NCI-H748 treated with DMSO at 0.1 percent for 48 hours (cell line): ENCODE results near the gene C19orf47.
"Not testable (repeated sequence)": the region's sequence is repeated elsewhere in the genome, so short reads cannot be mapped to it uniquely, and the experiment has no call there.

Source experiments
- DNase-seq: peaks from one replicate; lab custom pipeline; 2025; lab: John Stamatoyannopoulos, UW

C19orf47 gene

GRCh38 chr19:40348961-40349507, 837 bp upstream of the C19orf47 start:
- DNase-seq: peak; percentile 55

GRCh38 chr19:40344422-40344821, 3.8 kb downstream of the C19orf47 start:
- no peak for DNase-seq

- no peak for DNase-seq
Observed at GRCh38 chr19:40342644-40343311, 5.4 kb downstream of the C19orf47 start.

DNA sequence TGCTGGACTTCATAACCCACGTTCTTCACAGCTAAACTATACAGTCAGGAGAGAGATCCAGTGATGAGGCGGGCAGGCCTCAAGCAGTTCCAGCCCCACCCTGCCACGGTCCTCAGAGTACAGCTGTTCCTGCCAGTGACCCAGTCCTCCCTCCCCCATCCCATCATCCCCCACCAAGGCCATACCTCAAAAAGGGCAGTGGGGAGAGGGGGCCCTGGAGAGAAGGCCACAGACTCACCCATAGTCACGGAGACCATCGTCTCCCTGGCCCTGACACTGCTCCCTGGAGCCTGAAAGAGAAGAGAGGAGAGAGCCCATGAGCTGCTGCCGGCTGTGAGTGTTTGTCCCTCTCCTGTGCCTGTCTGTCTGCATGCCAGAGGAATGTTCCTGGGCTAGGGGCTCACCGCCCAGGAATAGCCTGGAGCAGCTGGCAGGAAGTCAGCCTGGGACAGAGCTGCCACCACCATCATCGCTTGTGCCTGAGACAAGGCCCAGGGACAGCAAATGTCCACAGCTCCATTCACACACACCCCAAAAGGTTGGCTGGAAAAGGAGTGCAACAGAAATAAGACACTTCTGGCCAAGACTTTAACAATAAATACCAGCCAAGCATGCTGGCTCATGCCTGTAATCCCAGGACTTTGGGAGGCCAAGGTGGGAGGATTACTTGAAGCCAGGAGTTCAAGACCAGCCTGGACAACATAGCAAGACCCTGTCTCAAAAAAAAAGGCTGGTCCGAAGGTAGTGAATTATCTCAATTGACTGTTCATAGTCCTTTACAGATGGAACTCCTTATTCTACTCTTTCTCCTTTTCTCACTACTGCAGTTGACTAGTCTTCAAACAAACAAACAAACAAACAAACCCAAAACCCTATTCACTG, 6.4 kb downstream of the C19orf47 start:
- DNase-seq: no peak

DNA sequence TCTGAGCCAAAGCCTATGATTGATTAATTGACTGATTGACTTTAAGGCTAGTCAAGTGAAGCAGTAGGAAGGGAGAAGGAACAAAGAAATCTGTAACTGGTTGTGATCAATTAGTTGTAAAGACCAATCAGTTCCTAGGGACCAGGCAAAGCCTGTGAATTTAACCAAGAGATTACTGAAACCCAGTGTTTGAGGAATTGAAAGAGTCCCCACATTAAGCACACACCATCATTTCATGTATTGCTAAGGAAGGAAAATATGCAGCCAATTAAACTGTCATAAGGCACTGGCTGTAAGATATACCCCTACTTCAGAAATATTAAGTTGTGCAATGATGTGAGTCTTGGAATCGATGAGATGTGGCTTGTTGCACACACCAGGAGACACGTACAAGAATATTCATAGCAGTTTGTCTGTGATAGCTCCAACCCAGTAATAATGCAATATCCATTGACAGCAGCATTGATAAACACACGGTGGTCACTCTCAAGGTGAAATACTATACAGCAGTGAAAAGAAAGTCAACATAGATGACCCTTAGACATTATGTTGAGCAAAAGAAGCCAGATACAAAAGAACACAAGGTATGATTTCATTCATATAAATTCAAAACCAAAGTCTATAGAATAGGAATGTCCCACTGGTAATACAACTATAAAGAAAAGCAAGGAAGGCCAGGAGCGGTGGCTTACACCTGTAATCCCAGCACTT, 9.0 kb downstream of the C19orf47 start:
- no peak for DNase-seq

GRCh38 chr19:40337594-40337993, 10.6 kb downstream of the C19orf47 start:
- DNase-seq: no peak

DNA sequence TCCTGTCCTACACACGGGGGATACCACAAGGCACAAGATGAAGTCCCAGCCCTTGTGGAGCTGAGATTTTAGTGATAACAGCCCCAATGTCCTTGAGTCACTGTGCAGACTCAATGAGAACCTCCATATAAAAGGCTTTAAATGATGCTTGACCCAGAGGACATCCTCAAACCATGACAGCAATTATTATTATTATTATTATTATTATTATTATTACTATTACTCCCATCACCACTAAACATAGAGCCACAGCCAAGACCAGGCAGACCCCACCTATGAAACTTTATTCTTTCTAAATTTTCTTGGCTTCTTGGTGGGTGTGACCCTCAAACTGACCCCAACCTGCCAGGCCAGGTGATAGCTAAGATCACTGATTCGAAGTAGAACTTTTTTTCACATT, 11.1 kb downstream of the C19orf47 start:
- no peak for DNase-seq

DNA sequence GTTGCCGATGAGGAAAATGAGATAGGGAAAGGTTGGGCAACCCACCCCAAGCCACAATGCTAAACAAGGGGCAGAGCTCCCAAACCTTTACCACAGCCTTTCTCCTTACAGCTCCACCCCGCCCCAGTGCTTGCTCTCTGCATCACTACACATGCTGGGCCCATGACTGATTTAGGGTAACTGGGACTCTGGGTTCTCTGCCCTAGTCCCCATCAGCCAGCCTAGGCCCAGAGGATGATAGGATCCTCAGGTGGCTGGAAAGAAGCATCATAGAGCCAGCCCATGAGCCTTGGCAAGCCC, 11.6 kb downstream of the C19orf47 start:
- no peak for DNase-seq

DNA sequence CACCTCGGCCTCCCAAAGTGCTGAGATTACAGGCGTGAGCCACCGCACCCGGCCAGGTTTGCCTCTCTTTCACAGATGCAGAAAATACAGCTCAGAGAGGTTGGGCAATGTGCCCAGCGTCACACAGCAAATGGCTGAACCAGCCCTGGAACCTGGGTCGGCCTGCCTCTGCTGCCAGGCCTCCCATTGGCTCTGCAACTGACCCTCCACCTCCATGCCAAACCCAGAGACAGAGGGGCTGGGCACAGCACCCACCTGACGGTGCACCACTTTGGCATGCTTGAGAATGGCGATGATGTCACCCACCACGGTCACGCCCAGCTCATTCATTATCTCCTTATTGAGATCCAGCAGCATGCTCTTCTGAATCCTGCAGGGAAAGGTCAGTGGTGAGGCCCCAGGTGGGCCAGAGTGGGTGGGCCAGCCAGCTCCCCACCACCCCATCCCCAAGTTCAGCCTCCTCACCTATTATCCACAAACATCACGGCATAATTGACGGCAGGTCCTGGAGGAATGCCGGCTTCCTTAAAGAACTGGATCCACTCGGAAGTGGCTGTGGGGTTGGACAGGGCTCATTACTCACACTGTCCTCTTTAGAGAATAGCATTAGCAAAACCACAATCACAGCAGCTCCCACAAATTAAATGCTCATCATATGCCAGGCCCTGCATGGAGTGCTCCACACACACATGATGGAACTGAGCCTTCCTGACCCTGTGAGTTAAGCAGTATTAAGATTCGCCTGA, 12.2 kb downstream of the C19orf47 start:
- no peak for DNase-seq

DNA sequence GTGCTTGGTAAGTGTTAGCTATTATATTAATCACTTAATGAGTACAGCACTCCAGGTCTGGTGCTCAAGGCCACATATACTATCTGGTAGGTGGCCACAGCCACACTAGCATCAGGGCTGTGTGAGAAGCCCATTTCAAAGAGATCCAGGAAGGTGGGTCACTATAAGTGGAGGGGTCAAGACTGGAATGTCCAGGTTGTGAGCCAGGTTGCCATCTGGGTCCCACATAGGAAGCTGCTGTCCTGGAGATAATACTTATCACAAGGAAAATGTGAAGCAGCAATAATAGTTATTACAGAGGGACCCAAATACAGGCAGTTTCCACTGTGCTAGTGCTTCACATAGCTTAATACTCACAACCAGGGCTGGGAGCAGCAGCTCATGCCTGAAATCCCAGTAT, 13.1 kb downstream of the C19orf47 start:
- no peak for DNase-seq

DNA sequence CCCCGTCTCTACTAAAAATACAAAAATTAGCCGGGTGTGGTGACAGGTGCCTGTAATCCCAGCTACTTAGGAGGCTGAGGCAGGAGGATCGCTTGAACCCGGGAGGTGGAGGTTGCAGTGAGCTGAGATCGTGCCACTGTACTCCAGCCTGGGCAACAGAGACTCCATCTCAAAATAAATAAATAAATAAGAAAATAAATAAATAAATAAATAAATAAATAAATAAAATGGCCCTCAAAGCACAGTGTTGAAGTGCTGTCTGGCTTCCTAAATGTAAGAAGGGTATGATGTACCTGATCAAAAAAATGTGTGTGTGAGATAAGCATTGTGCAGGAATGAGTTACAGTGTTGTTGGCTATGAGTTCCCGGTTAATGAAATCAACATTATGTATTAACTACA, 15.1 kb downstream of the C19orf47 start:
- not testable (repeated sequence) for DNase-seq

DNA sequence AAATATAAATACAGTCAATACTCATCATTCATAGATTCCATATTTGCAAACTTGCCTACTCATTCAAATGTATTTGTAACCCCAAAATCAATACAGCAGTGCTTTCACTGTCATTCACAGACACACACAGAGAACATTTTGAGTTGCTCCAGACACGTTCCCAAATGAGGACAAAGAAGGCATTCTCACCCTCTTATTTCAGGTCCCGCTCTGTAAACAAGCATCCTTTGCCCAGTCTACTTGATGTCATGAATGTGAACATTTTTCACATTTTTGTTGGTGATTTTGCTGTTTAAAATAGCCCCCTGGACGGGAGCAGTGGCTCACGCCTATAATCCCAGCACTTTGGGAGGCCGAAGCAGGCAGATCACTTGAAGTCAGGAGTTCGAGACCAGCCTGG, 15.5 kb downstream of the C19orf47 start:
- DNase-seq: no peak

DNA sequence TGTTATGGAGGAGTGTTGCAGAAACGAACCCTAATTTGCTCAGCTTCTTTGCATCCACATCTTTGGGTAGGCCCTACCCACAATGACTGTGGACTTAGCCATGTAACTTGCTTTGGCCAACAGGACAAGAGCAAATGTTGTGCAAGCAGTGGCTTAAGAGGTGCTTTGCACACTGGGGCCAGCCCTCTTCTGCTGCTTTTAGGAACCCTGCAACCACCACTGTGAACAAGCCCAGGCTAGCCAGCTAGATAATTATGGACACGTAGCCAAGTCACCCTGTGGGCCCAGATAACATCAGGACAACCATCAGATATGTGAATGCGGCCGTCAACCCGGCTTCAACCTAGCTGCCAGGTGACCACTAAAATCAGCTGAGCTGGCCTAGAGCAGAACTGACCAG, 17.1 kb downstream of the C19orf47 start:
- no peak for DNase-seq

- no peak for DNase-seq
Observed at GRCh38 chr19:40326201-40326600, 22.0 kb downstream of the C19orf47 start.

GRCh38 chr19:40323705-40324104, 24.5 kb downstream of the C19orf47 start:
- DNase-seq: no peak

DNA sequence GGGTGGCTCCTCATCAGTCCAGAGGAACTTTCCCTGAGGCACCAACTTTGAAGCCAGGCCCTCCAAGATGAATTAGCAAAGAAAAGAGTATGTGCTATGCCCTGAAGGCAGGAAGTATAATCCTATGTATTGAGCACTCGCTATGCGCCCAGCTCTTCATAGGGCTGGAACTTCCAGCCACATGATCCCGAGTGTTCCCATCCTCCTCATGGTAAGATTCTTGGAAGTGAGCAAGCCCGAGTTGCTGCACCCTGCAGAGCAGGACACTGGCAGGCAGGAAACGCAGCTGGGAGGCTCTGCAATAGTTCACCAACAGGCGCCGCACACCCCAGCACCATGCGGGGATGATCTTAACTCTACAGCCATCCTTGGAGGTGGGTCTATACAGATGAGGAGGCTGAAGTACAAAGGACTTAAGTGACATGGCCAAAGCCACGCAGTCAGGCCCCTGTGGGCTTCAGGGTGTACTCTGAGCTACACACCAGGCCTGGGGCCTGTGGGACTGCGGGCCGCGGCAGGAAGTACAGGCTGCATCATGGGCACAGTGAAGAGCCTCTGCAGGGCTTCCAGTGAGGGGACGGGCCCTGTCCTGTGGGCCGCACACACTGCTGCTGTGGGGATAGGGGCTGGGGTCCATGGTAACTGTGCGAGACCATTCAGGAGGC, 25.1 kb downstream of the C19orf47 start:
- DNase-seq: no peak

DNA sequence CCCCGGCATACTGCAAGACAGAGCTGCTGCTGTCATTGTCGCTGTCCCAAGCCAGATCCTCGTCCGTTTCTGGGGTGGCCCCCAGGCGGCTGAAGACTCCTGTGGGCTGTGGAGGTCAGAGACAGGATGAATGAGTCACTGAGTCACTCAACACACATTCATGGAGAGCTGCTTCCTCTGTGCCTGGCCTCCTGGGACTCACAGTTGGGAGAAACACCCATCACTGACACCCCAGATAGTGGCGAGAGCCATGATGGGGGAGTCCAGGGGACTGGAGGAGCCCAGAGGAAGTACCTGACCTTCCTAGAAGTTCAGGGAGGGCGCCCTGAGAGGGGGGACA, 26.0 kb downstream of the C19orf47 start:
- DNase-seq: no peak

DNA sequence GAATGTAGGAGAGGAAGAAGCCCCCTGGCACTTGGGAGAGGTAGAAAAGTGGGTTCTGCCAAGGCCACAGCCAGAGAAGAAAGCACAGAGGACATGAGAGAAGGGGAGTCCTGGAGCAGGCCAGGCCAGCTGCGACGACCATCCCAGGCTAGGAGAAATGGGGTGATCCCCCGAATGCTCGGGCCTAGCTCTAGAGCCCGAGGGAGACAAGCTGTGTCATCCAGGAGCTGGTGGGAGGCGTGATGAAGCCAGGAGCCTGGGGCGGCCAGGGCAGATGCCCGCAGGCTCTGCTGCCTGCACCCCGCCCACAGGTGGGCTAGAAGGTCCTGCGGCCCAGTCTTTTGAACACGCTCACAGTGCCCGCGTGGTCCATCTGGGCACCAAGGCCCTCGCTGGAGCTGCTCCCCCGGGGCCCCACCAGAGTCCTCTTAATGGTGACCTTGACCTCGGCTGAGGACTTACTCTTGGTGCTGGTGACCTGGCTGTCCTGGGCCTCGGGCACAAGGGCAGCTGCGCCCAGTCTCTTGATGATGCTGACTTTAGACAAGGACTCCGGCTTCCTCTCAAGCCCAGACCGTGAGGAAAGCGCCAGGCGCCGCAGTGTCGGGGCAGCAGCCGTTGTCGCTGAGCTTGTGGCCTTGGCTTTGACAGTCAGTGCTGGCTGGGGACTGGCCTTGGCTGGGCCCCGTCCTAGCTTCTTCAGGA, 26.5 kb downstream of the C19orf47 start:
- no peak for DNase-seq

DNA sequence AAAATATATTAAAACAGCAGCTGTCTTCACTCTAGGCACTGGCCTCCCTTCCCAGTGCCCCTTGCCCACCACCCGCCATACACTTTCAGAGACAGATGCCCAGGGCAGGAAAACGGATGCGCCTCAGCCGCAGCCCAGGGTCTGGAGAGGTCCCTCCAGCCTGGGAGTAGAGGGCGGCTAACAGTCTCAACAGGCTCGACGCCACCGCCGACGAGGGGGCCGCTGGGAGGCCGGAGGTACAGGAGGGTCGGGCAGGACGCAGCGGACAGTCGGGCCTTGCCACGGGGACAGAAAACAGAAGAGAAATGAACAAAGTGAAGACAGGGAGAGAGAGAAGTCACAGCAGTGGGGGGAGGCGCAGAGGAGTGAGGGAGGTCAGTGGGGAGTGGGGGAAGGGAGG, 27.1 kb downstream of the C19orf47 start:
- no peak for DNase-seq

DNA sequence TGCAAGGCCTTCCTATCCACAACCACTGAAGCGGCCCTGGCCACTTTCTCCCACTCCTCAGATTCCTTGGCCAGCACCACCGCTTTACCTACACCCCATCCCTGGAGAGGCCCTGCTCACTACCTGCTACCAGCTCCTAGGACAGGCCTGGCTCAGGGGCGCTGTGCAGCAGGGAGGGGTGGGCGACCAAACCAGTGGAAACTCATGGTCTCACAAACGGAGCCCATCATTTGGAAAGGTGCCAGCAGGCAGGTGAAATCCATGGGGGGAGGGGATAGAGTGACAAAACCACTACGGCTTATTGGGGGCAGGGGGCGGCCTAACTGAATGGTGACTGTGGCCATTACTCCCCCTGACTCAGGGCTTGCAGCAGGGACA, 27.6 kb downstream of the C19orf47 start:
- DNase-seq: no peak

- DNase-seq: no peak
Observed at GRCh38 chr19:40317338-40317737, 30.9 kb downstream of the C19orf47 start.
